ENCODE measurements around the gene PPIG. TPM values are rescaled to one million over a fixed set of nuclear protein-coding genes. Genes with fewer than 3 reads are reported as not detected.
"Not testable (repeated sequence)": the region's sequence is repeated elsewhere in the genome, so short reads cannot be mapped to it uniquely, and the experiment has no call there.

The PPIG gene
- total RNA-seq, 1 donor, result 35.8 TPM

GRCh38 chr2:169683425-169684134 is 99.4 kb downstream of the PPIG start:
- H3K4me3 ChIP-seq (ENCODE audit: low read depth, low read length), result no peak overlapping the region
- no peak for DNase-seq (ENCODE audit: low read depth)
- TF ChIP-seq CTCF (IDR thresholded peaks at IDR 0.05; ENCODE audit: insufficient read depth, low read depth, low read length), result no peak

- H3K4me3 ChIP-seq (ENCODE audit: low read depth, low read length), result no peak overlapping the region
- no peak for DNase-seq (ENCODE audit: low read depth)
- no peak for TF ChIP-seq CTCF (IDR thresholded peaks at IDR 0.05; ENCODE audit: insufficient read depth, low read depth, low read length)
Measured at GRCh38 chr2:169684135-169684565, 100.0 kb downstream of the PPIG start.

GRCh38 chr2:169684712-169685111 is 100.6 kb downstream of the PPIG start:
- not testable (repeated sequence) for H3K4me3 ChIP-seq (ENCODE audit: low read depth, low read length); DNase-seq (ENCODE audit: low read depth)

- not testable (repeated sequence) for DNase-seq (ENCODE audit: low read depth); H3K4me3 ChIP-seq (ENCODE audit: low read depth, low read length)
Measured at GRCh38 chr2:169686825-169687224, 102.7 kb downstream of the PPIG start.

- not testable (repeated sequence) for DNase-seq (ENCODE audit: low read depth)
Measured at GRCh38 chr2:169687943-169688342, 103.8 kb downstream of the PPIG start.

GRCh38 chr2:169690958-169691357 is 106.8 kb downstream of the PPIG start:
- no peak for DNase-seq (ENCODE audit: low read depth)
- no peak for TF ChIP-seq CTCF (IDR thresholded peaks at IDR 0.05; ENCODE audit: insufficient read depth, low read depth, low read length)
- H3K4me3 ChIP-seq (ENCODE audit: low read depth, low read length), result no peak overlapping the region

More at GRCh38 chr2:169687943-169688342, 103.8 kb downstream of the PPIG start:
- not testable (repeated sequence) for H3K4me3 ChIP-seq (ENCODE audit: low read depth, low read length)

Other genes with a start within 250 kb of the PPIG start
- gene LRP2, start 221.8 kb upstream of the PPIG start, total RNA-seq, result under 0.01 TPM in 2 replicates
- 5.6 and 6.1 TPM in 2 replicates for gene BBS5, start 104.9 kb upstream of the PPIG start, total RNA-seq
- 0.32 and 0.43 TPM in 2 replicates for gene KLHL41, start 74.6 kb upstream of the PPIG start, total RNA-seq
- 13.5 and 25.9 TPM in 2 replicates for gene FASTKD1, start 10.5 kb upstream of the PPIG start, total RNA-seq
- not detected in 2 replicates for gene CFAP210, start 110.1 kb downstream of the PPIG start, total RNA-seq
- gene PHOSPHO2, start 110.1 kb downstream of the PPIG start, total RNA-seq, result 2.6 and 3.5 TPM in 2 replicates
- gene KLHL23, start 149.5 kb downstream of the PPIG start, total RNA-seq, result 1.6 and 4.3 TPM in 2 replicates
- gene SSB, start 214.5 kb downstream of the PPIG start, total RNA-seq, result 91.5 and 125 TPM in 2 replicates
- gene METTL5, start 240.6 kb downstream of the PPIG start, total RNA-seq, result 51.8 and 61.8 TPM in 2 replicates
- gene UBR3, start 243.1 kb downstream of the PPIG start, total RNA-seq, result 34.1 and 56.1 TPM in 2 replicates

Data from fibroblast of villous mesenchyme (primary cell).